Fibroblast of skin of right biceps (primary cell): ENCODE measurements around the gene SH3TC1.

Source experiments
- DNase-seq: peaks from one replicate; pipeline ENCODE4 v3.0.0-alpha.2; 2013

SH3TC1 gene

DNA sequence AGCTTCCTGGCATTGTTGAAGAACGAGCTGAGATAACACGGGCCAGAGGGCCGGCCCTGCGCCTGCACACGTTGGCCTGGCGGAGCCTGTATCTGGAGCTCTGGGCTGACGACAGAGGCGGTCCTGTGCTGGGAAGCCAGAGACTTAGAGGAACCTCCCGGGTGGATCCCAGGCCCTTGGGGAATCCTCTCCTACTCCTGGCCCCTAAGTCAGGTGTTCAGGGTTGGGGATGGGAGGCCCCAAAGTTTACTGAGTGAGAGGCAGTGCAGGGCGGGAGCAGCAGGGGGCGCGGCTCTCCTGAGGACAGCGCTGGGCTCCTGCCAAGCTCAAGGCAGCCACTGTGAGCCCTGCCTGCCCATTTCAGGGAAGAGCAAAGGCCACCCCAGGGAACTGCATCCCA lies 68.0 kb downstream of the SH3TC1 start:
- DNase-seq, result peak; percentile 56

GRCh38 chr4:8268211-8268610 lies 69.1 kb downstream of the SH3TC1 start:
- no peak for DNase-seq

GRCh38 chr4:8268901-8269534 lies 69.9 kb downstream of the SH3TC1 start:
- no peak for DNase-seq

DNA sequence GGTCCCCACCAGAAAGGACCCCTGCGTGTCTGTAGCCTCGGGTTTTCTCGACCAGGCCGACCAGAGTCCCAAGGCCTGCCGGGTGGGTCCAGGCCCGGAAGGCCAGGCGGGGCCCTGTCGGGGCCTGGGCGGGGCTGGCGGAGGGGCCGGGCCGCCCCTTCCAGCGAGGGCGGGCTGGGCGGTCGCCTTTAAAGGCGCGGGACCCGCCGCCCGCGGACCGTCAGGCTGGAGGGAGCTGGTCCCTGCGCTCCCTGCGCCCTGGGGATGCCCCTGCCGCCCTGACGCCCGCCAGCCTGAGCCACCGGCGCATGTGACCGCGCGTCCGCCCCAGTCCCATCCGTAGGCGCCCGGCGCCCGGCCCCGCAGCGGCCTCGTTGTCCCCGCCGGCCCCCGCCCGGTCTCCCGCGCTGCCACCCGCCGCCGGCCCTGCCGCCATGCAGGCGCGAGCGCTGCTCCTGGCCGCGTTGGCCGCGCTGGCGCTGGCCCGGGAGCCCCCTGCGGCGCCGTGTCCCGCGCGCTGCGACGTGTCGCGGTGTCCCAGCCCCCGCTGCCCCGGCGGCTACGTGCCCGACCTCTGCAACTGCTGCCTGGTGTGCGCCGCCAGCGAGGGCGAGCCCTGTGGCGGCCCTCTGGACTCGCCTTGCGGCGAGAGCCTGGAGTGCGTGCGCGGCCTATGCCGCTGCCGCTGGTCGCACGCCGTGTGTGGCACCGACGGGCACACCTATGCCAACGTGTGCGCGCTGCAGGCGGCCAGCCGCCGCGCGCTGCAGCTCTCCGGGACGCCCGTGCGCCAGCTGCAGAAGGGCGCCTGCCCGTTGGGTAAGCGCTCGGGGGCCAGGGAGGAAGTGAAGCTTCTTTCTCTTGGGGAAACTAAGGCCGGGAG lies 70.7 kb downstream of the SH3TC1 start, which contains the start of gene HTRA3:
TSS of gene HTRA3 (plus strand) at position 220 of the 883 bp plus-strand sequence. CDS start at position 435, 215 bp downstream.
- DNase-seq, result peak; percentile 71

GRCh38 chr4:8270418-8270771 lies 71.3 kb downstream of the SH3TC1 start:
- no peak for DNase-seq

- DNase-seq, result no peak
These were observed 72.1 kb downstream of the SH3TC1 start for GRCh38 chr4:8270912-8271815.

DNA sequence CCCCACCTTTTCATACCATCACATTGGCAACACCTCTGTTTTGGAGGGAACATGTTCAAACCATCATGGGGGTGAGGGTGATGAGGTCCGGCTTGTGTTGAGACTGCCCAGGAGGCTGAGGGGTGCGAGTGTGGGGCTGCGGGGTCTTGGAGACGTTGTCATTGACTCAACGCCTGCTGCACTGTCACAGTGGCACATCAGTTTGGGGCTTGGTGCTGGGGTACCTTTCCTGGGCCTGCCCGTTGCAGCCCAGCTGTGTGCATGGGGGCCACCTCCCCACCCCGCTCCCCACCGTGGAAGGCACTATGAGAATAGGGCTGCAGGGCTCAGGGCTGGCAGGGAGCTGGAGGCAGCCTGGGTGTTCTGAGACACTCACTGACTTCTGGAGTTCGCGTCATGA lies 72.7 kb downstream of the SH3TC1 start:
- no peak for DNase-seq

DNA sequence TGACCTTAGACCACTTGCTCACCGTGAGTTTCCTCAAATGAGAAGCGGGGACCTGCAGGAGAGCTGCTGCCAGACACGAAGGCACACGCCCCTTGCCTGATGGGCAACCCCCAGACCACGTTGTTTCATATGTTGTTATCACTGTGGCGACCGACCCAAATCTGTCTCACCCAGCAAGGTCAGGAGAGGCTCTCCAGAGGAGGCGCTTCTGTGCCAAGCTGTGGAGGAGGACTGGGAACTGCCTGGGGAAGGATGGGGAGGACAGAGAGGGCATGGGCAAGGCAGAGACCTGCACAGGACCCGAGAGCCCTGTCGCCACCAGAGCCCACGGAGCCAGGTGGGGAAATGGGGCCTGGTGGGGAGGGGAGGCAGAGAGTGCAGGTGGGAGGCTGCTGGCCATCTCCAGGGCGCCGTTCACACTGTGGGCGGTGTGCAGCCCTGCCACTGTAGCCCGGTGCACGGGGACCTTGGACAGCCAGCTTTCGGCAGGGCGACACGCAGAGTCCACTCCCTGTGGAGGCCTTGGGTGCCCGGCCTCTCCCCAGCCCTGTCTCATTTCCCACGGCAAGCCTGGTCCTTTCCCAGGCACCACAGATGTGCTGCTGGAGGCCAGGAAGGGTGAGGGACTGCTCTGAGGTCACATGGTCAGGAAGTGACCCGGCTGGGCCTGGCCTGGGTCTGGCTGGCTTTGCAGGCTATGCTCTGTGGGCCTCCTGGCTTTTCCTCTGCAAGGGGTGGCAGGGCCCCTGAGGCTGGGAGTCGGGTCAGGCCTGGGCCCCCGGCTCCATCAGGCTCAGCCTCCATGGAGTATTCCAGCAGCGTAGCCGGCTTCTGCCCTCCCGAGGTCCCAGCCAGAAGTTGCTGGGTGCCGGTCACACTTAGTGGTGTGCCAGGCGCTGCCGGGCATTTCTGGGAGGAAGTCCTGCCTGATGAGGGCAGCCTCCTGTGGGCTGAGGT lies 73.7 kb downstream of the SH3TC1 start:
- DNase-seq, result no peak

GRCh38 chr4:8273450-8273849 lies 74.4 kb downstream of the SH3TC1 start:
- DNase-seq, result no peak

DNA sequence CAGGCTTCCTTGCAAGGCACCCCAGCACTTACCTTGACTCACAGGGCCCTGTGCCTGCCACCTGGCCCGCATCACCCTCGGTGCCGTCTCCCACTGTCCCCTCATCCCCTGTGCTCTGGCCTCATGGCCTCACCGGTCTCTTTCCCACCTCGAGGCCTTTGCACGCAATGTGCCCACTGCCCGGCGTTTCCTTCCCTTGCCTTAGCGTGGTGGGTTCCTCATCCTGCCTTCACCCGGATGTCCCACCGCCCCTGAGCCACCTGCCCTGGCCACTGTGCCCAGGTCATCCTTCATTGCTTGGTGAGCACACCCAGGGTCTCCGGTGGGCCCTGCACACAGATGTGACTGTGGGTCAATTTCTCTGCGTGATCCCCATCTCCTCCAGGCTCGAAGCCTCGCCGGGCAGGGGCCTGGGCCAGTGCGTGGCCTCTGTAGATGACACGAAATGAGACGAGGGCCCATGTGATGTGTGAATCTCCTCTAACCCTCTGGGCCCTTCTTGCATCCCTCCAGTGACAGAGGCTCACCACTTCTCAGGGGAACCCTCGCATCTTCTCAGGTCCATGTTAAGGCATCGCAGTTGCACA lies 75.1 kb downstream of the SH3TC1 start:
- DNase-seq, result no peak

DNA sequence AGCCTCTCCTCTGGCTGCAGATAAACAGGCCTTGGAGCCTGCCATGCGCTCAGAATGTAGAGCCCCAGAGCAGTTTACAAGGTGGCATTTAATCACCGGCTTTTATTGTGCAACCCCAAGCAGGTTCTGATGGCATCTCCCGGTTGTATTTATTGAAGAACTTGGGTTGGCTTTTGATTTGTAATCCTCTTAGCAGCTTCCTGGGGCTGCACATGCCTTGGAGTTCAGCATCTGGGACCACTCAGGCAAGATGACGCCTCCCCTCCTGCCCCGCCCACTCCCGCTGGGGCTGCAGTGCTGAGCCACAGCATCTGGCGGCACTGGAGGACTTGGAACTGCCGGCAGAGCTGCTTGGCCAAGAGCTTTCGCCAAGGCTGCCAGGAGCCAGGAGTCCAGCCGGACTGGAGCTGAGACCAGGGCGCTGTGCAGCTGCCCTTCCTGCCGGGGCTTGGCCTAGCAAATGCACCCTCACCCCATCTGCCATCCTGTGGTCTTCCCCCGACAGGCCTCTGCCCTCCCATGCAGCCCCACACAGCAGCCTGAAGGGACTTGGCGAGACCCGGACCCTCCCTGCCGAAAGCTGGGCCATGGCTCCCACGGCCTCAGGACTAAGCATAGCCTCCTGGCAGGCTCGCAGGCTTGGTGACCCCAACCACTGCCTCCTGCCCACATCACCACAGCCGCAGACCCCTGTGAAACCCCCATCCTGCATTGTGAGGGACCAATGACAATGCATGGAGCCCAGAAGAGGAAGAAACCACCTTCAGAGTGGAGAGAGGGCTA lies 75.9 kb downstream of the SH3TC1 start:
- peak; percentile 92 for DNase-seq

DNA sequence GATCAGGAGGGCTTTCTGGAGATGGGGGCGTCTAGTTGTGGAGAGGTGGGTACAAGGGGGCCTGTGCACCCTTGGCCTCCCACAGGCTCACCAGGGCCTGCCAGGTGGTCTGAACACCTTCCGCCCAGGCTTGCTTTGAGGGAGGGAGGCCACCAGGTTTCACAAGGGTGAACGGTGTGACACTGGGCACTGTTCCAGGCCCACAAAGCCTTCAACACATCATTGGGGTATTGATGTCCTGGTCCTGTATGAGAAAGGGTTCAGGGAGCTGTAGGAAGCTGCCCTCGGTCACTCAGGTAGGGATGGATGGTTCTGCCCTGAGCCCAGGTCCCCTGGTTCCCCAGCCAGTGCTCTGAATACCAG lies 76.4 kb downstream of the SH3TC1 start:
- DNase-seq, result no peak

DNA sequence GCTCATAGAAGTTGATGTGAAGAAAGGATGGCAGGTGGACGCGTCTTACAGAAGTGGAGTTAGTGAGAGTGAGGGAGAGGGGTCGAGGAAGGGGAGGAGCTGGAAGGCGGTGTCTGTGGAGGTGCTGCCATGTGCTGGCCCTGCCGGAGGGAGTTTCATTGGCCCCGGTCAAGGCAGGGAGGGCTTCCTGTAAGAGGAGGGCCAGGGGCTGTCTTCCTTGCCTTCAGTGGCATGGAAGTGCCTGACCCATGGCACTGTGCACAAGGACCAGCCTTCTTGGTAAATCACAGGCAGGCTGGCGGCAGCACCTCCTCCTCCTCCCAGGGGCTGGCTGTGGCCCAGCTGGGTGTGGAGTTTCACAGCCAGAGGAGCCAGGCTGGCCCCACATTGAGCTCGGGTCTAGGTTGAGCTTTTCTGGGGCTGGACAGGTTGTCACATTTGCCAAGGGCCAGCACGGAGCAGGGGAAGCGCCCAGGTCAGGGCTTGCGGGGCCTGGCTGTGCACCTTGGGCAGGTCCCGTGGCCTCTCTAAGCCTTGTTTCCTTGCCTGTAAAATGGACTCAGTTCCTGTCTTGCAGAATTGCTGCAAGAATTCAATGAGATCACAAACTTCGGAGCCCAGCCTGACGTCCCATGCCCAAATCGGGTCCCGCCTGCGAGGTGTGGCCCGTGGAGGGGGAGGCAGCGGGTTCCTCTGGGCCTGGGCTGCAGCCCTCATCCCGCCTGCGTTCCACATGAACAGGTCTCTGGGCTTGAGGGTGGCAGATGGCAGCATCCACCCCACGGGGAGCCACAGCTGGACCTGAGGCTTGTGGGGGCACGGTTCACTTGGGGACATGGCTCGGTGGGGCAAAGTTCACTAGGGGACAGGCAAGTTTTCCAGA lies 77.5 kb downstream of the SH3TC1 start:
- DNase-seq, result peak; percentile 44

DNA sequence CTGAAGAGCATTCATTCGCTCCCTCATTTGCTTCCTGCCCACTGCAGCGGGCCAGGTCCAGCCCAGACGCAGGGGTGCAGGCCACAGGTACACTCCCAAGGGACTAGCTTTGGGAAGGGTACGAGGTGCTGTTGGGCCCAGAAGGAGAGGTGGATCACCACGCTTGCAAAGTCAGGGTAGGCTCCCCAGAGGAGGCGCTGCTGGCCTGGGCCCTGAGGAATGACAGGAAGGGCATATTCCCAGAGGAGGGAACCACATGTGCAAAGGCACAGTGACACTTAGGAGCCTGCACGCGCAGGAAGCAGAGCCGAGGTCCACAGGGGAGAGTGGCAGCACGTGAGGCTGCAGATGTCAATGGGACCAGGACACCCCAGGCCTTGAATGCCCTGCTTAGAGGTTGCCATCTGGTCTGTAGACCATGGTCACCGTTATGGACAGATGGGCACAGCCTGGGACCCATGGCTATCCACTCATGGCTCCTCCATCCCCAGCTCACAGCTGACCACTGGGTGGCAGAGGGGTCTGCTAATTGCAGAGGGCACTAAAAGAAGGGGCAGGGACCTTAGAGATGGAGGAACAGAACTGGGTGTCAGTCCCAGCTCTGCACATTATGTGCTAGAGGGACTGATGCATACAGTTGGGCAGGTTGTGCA lies 78.4 kb downstream of the SH3TC1 start:
- no peak for DNase-seq

GRCh38 chr4:8278009-8278395 lies 78.9 kb downstream of the SH3TC1 start:
- no peak for DNase-seq

DNA sequence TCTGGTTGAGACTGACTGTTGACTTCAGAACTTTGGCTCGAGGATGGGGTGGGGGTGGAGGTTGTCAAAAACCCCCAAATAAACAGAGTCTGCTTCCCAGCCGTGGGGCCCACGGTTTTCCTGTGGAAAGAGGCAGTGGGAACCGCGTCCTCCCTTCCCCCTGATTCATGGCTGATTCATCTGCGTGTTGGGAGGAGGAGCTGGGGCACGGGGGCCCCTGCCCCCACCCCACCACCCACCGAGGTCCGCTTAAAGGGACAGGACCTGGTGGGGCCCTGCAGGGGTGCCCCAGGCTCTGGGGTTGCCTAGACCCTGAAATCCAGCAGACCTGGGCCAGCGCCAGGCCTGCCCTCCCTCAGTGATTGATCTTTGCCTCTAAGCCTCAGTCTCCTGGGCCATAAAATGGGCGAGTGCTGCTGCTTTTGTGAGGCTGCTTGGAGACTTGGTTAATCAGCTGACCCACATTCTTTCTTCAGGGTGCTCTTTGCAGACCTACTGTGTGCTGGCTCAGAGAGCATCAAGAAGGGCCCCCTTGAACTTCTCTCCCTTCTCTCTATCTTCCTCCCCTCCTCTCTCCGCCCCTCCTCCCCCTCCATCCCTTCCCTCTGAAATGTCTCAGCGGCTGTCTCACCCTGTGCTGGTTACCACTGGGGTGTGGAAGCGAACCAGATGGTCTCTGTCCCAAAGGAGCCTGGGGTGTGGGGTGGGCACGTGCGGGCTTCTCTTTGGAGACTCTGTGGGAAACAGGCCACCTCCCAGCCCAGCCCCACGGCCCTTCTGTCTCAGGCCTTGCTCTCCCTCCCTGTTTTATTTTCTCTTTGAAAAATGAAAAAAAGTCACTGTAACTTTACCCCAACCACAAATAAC lies 79.6 kb downstream of the SH3TC1 start:
- DNase-seq, result peak; percentile 98

DNA sequence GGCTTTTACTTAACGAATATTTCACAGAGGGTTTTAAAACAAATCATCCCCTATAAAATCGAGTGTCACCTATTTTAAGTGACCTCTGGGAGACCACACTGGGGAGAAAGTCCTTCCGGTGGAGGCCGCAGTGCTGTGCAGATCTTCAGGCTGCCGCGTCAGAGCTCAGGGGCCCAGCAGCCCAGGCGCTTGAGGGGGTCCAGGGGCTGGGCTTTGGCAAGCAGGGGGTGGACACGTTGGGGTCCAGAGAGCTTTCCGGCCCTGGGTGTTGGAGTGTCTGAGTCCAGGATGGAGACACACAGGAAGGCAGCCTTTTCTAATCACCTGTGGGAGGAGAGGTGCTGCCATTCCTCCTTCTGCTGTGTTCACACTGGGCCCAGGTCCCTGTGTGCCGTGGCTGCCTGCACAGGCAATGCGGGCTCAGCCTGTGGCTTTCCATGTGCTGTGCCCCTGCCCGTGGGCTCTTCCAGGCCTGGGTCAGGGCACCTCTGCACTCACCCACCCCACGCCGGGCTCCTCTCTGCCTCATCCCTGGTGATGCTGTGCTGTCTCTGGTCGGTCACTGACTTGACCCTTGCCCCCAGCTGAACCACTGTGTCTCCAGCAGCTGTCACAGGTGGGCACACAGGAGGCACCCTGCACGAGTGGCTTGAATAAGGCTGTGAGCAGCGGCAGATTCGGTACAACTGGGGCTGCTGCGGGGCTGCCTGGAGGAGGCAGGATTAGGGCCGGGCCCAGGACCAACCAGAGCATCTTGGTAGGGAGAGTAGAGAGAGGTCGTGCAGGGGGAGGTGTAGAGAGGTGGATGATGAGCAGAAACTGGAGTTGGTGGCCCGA lies 80.4 kb downstream of the SH3TC1 start:
- DNase-seq, result no peak
